ENCODE results near the gene EDIL3. TPM values are rescaled to one million over a fixed set of nuclear protein-coding genes. Genes with fewer than 3 reads are reported as not detected.

EDIL3 gene
- total and polyA plus RNA-seq, 2 of the 13 experiments (the other 11 are each of a cell fraction or from before 2014, with no cell fraction given) = 0.01 TPM; not detected in 1

DNA sequence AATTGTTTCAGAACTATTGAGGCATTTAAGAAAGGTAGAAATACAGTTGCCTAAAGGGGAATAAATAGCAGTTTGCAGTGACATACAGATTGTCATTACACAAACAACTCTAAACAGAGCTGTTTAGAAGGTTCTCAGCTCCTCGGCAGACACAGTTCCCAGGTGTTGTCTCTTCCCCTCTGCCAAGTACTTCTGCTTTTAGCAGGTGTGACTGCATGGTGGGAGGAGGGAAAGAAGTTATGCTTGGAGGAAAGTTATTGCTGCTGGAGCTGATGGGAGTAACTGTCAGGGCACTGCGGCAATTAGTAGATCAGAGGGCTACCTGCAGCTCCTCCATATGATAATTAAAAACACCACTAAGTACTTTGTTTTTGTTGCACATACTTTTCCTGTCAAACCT, 14.5 kb downstream of the EDIL3 start:
- in situ Hi-C loops (cut with HindIII; ENCODE audit: extremely low pct_ligation_motif_present, low pct_unique_long_range_greater_than_20kb) = no loop called here
- H3K27me3 ChIP-seq (ENCODE audit: control insufficient read depth in 1 of 2, insufficient read depth in 2 of 2, low read length in 2 of 2) = no peaks in the 10 kb centered on the region; a peak in 1 of 5 replicates
- no peak overlapping the region for H3K4me3 ChIP-seq (replicated peaks in 1 of 3; ENCODE audit: insufficient read depth in 1 of 3, low read depth in 2 of 3, low read length in 3 of 3)
- H4K20me1 ChIP-seq (ENCODE audit: insufficient read depth, low read length) = no peaks in the 10 kb centered on the region
- TF ChIP-seq ZBTB7A (CRISPR knock-in tag; IDR thresholded peaks at IDR 0.05) (no peak), U2AF1 (optimal IDR thresholded peaks at IDR 0.05; ENCODE audit: low read depth, low read length) (no peak), RFX1 (IDR thresholded peaks at IDR 0.05) (no peak)
- TF ChIP-seq, protein P1, sequence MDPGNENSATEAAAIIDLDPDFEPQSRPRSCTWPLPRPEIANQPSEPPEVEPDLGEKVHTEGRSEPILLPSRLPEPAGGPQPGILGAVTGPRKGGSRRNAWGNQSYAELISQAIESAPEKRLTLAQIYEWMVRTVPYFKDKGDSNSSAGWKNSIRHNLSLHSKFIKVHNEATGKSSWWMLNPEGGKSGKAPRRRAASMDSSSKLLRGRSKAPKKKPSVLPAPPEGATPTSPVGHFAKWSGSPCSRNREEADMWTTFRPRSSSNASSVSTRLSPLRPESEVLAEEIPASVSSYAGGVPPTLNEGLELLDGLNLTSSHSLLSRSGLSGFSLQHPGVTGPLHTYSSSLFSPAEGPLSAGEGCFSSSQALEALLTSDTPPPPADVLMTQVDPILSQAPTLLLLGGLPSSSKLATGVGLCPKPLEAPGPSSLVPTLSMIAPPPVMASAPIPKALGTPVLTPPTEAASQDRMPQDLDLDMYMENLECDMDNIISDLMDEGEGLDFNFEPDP (CRISPR knock-in tag; conservative IDR thresholded peaks at IDR 0.05) = no peak
- no peak for ATAC-seq
- no peaks in the 10 kb centered on the region for H3K79me2 ChIP-seq (ENCODE audit: insufficient read depth, low read length)
- intact Hi-C loops (cut with micrococcal nuclease; ENCODE audit: unreplicated experiment) = no loop called here
- H2AFZ ChIP-seq (ENCODE audit: low read length) = no peak overlapping the region
- no TSS peak for BruUV-seq (replicated peaks)
- no peak overlapping the region for H3K4me2 ChIP-seq (ENCODE audit: low read depth, low read length)
- no peak for FAIRE-seq
- ChIA-PET CTCF (ENCODE audit: low intra/inter-chr PET ratio, low total read pairs) (no interaction called here), POLR2A (no interaction called here)
- no peak overlapping the region for H3K9ac ChIP-seq (ENCODE audit: insufficient read depth, low read depth, low read length)
- no peak for DNase-seq (ENCODE audit: low spot score)
- H3K27ac ChIP-seq (ENCODE audit: extremely low read length, insufficient read depth, low read length) = no peak overlapping the region
- no peaks in the 10 kb centered on the region for H3K9me3 ChIP-seq (ENCODE audit: low read length)
- H3K36me3 ChIP-seq (replicated peaks in 1 of 2; ENCODE audit: control insufficient read depth in 1 of 2, insufficient read depth in 2 of 2, low read length in 2 of 2) = no peaks in the 10 kb centered on the region
- no peaks in the 10 kb centered on the region for H3K4me1 ChIP-seq (ENCODE audit: insufficient read depth, low read length)
- WGBS (ENCODE audit: low lambda C conversion rate) = 23% methylated on average over 2 of the region's 2 CpGs

DNA sequence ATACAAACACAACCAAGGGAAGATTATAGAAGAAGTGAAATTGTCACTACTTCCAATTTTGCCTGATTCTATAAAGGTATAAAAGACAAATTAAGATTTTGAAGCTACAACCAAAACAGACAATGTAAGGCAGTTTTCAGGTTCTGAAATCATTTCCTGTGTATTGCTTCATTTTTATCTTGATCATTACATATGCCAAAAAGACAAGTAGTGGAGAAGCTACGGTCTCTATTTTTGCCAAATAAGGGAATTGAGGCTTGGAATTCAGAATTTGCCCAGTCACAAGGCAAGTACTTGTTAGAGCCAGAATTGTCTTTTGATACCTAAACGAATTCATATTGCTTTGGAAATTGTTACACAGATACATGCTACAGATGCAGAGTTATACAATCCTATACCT, 20.6 kb downstream of the EDIL3 start:
- Histone ChIP-seq H3K79me2 (ENCODE audit: insufficient read depth, low read length) (no peaks in the 10 kb centered on the region), H3K4me3 (replicated peaks in 1 of 3; ENCODE audit: insufficient read depth in 1 of 3, low read depth in 2 of 3, low read length in 3 of 3) (no peak overlapping the region), H3K4me2 (ENCODE audit: low read depth, low read length) (no peak overlapping the region), H3K27ac (ENCODE audit: extremely low read length, insufficient read depth, low read length) (no peak overlapping the region), H3K9ac (ENCODE audit: insufficient read depth, low read depth, low read length) (no peak overlapping the region), H4K20me1 (ENCODE audit: insufficient read depth, low read length) (no peaks in the 10 kb centered on the region), H3K4me1 (ENCODE audit: insufficient read depth, low read length) (no peaks in the 10 kb centered on the region), H2AFZ (ENCODE audit: low read length) (no peak overlapping the region), H3K36me3 (replicated peaks in 1 of 2; ENCODE audit: control insufficient read depth in 1 of 2, insufficient read depth in 2 of 2, low read length in 2 of 2) (no peaks in the 10 kb centered on the region), H3K9me3 (ENCODE audit: low read length) (no peaks in the 10 kb centered on the region), H3K27me3 (ENCODE audit: control insufficient read depth in 1 of 2, insufficient read depth in 2 of 2, low read length in 2 of 2) (no peaks in the 10 kb centered on the region)
- no peak for ATAC-seq
- ChIA-PET POLR2A (no interaction called here), CTCF (ENCODE audit: low intra/inter-chr PET ratio, low total read pairs) (no interaction called here)
- BruUV-seq (replicated peaks) = no TSS peak
- WGBS (ENCODE audit: low lambda C conversion rate) = 0% methylated on average over 2 of the region's 2 CpGs
- no peak for FAIRE-seq
- DNase-seq (ENCODE audit: low spot score) = no peak
- in situ Hi-C loops (cut with HindIII; ENCODE audit: extremely low pct_ligation_motif_present, low pct_unique_long_range_greater_than_20kb) = no loop called here
- intact Hi-C loops (cut with micrococcal nuclease; ENCODE audit: unreplicated experiment) = no loop called here
- no peak for TF ChIP-seq HOXA7 (CRISPR knock-in tag; IDR thresholded peaks at IDR 0.05)
- TF ChIP-seq HDAC6 (IDR thresholded peaks at IDR 0.05; ENCODE audit: low read depth, low read length) = no peak
- TF ChIP-seq, protein P2, sequence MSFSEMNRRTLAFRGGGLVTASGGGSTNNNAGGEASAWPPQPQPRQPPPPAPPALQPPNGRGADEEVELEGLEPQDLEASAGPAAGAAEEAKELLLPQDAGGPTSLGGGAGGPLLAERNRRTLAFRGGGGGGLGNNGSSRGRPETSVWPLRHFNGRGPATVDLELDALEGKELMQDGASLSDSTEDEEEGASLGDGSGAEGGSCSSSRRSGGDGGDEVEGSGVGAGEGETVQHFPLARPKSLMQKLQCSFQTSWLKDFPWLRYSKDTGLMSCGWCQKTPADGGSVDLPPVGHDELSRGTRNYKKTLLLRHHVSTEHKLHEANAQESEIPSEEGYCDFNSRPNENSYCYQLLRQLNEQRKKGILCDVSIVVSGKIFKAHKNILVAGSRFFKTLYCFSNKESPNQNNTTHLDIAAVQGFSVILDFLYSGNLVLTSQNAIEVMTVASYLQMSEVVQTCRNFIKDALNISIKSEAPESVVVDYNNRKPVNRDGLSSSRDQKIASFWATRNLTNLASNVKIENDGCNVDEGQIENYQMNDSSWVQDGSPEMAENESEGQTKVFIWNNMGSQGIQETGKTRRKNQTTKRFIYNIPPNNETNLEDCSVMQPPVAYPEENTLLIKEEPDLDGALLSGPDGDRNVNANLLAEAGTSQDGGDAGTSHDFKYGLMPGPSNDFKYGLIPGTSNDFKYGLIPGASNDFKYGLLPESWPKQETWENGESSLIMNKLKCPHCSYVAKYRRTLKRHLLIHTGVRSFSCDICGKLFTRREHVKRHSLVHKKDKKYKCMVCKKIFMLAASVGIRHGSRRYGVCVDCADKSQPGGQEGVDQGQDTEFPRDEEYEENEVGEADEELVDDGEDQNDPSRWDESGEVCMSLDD (CRISPR knock-in tag; IDR thresholded peaks at IDR 0.05; ENCODE audit: borderline replicate concordance) = no peak
- no peak for TF ChIP-seq ZNF615 (CRISPR knock-in tag; IDR thresholded peaks at IDR 0.05; ENCODE audit: borderline replicate concordance)
- TF ChIP-seq SMARCC2 (IDR thresholded peaks at IDR 0.05) = no peak
- TF ChIP-seq, protein P3, sequence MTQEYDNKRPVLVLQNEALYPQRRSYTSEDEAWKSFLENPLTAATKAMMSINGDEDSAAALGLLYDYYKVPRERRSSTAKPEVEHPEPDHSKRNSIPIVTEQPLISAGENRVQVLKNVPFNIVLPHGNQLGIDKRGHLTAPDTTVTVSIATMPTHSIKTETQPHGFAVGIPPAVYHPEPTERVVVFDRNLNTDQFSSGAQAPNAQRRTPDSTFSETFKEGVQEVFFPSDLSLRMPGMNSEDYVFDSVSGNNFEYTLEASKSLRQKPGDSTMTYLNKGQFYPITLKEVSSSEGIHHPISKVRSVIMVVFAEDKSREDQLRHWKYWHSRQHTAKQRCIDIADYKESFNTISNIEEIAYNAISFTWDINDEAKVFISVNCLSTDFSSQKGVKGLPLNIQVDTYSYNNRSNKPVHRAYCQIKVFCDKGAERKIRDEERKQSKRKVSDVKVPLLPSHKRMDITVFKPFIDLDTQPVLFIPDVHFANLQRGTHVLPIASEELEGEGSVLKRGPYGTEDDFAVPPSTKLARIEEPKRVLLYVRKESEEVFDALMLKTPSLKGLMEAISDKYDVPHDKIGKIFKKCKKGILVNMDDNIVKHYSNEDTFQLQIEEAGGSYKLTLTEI (CRISPR knock-in tag; conservative IDR thresholded peaks at IDR 0.05) = no peak

Measured in HepG2 (cell line).